NCI-H2029 (cell line): ENCODE data around the gene TMEM235.

Experiments used
- DNase-seq: peaks from one replicate; lab custom pipeline; 2025; lab: John Stamatoyannopoulos, UW

The TMEM235 gene

GRCh38 chr17:78230996-78231935, at the start of gene TMEM235:
TSS of gene TMEM235 (plus strand) at chr17:78231631. CDS start at chr17:78232024, 393 bp downstream.
- DNase-seq, result no peak

DNA sequence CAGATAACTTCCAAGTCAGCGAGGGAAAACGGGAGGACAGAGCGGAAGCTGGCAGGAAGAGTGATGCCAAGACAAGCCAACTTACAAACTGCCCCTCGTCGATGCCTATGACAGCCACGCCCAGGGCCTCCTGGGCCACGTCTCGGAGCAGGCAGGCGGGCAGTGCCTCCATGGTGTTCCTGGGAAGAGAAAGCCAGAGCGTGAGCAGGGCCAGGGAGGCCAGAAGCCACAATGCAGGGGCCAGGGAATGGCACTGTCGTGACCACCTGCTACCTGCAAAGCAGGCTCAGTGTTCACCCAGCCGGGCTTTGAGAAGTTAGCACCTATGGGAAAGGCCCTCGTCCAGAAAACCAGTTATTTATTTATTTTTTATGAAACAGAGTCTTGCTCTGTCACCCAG, 48.9 kb upstream of the TMEM235 start:
- DNase-seq, result no peak

GRCh38 chr17:78183916-78184315, 47.5 kb upstream of the TMEM235 start:
- no peak for DNase-seq

- DNase-seq, result no peak
Observed at GRCh38 chr17:78184351-78184750, 47.1 kb upstream of the TMEM235 start.

- no peak for DNase-seq
Observed at GRCh38 chr17:78184868-78185267, 46.6 kb upstream of the TMEM235 start.

GRCh38 chr17:78185981-78186691, 45.3 kb upstream of the TMEM235 start:
- no peak for DNase-seq

- DNase-seq, result peak; percentile 94
Observed at GRCh38 chr17:78186692-78187595, 44.5 kb upstream of the TMEM235 start, which contains the start of the genes AFMID and TK1. TSS of gene AFMID (plus strand) at chr17:78187362. CDS start at chr17:78187371, 9 bp downstream. TSS of gene TK1 (minus strand) at chr17:78187052. CDS start at chr17:78186994, 58 bp downstream.

DNA sequence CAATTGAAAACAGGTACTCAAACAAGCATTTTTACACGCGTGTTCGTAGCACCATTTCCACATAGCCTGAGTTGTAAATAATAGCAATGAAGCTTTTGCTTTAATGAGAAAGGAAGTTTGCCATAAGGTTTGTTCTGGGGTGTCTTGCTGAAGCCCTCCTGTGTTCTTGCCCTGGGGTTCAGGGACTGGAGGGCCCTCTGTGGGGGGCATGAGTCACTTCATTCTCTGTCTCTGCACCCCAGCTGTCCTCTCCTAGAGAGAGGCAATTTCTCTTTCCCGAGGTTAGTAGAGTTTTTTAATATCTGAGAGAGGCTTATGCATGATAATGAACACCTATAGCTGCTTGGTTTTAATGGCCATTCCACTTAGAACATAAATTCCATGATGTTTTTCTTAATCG, 34.7 kb upstream of the TMEM235 start:
- no peak for DNase-seq

GRCh38 chr17:78197147-78197832, 34.1 kb upstream of the TMEM235 start:
- no peak for DNase-seq

GRCh38 chr17:78200451-78200850, 31.0 kb upstream of the TMEM235 start:
- no peak for DNase-seq

- no peak for DNase-seq
Observed at GRCh38 chr17:78202666-78203065, 28.8 kb upstream of the TMEM235 start.

DNA sequence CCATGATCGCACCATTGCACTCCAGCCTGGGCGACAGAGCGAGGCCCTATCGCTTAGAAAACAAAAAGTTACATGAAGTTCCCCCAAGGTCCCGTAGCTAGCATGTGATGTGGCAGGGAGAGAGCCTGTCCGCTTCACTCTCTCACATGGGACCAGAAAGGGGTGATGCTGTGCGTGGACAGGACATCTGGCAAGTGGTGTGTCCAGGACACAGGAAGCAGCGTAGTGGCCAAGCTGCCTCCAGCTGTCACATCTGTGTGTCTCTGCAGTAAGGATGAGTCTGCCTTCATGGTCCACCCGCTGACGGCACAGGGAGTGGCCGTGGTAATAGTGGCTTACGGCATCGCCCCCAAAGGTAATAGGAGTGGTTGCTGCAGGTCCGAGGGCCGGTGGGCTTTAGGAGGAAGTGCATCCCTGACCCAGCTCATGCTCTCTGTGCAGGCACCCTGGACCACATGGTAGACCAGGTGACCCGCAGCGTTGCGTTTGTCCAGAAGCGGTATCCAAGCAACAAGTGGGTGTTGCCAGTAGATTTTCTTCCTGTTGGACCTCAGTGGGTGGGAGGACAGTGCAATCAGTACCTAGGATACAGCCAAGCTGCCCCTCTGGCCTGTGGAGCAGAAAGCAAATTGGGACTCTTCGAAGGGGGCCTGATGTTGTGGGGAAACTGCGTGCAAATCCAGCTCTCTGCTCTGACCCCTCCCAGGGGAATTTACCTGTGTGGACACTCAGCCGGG, 26.9 kb upstream of the TMEM235 start:
- no peak for DNase-seq

DNA sequence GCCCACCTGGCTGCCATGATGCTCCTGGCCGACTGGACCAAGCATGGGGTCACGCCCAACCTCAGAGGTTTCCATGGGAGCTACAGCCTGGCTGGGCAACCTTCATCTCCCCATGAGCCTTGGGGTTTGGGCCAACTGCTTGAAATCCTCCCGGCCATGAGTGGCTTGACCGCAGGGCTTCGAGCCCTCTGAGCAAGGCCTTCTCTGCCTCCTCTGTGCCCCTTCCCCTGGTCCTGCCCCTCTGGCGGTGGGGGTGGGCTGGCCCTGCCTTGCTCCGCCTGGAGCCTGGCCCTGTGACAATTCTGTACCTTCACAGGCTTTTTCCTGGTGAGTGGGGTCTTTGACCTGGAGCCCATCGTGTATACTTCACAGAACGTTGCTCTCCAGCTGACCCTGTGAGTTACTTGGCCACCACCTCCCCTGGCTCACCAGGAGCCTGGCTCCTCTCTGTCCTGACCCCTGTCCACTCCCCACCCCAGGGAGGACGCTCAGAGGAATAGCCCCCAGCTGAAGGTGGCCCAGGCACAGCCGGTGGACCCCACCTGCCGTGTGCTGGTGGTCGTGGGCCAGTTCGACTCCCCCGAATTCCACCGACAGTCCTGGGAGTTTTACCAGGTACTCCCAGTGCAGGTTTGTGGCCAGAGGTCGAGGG, 26.2 kb upstream of the TMEM235 start:
- DNase-seq, result no peak

DNA sequence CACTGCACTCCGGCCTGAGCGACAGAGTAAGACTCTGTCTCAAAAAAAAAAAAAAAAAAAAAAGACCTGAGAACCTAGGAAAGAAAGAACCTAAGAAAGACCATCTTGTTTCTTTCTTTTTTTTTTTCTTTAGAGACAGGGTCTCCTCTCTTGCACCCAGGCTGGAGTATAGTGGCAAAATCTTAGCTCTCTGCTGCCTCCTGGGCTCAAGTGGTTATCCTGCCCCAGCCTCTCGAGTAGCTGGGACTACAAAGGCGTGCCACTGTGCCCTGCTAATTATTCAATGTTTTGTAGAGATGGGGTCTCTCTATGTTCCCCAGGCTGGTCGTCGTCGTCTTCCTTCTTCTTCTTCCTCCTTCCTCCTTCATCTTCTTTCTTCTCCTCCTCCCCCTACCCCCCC, 25.1 kb upstream of the TMEM235 start:
- no peak for DNase-seq

GRCh38 chr17:78208486-78208885, 22.9 kb upstream of the TMEM235 start:
- DNase-seq, result no peak

DNA sequence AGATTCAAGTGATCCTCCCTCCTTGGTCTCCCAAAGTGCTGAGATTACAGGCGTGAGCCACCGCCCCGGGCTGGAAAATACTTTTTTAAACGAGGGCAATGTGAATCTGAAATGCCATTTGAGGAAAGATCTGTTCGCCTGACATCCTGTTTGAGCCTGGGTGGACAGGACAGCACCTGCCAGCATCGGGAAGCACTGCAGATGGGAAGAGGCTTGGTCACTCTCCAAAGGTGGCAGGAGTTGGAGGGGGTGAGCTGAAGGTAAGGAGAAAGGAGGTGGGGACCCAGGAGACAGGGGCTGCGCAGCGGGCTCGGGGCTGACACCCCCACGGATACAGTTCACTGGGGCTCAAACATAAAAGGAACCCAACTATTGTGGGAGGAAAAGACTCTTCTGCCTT, 21.3 kb upstream of the TMEM235 start:
- DNase-seq, result no peak

GRCh38 chr17:78211032-78211431, 20.4 kb upstream of the TMEM235 start:
- DNase-seq, result no peak

DNA sequence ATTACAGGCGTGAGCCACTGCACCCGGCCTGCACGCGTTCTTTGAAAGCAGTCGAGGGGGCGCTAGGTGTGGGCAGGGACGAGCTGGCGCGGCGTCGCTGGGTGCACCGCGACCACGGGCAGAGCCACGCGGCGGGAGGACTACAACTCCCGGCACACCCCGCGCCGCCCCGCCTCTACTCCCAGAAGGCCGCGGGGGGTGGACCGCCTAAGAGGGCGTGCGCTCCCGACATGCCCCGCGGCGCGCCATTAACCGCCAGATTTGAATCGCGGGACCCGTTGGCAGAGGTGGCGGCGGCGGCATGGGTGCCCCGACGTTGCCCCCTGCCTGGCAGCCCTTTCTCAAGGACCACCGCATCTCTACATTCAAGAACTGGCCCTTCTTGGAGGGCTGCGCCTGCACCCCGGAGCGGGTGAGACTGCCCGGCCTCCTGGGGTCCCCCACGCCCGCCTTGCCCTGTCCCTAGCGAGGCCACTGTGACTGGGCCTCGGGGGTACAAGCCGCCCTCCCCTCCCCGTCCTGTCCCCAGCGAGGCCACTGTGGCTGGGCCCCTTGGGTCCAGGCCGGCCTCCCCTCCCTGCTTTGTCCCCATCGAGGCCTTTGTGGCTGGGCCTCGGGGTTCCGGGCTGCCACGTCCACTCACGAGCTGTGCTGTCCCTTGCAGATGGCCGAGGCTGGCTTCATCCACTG, 17.3 kb upstream of the TMEM235 start, which contains the start of gene BIRC5:
TSS of gene BIRC5 (plus strand) at position 238 of the 690 bp plus-strand sequence. CDS start at position 302, 64 bp downstream.
- peak; percentile 83 for DNase-seq

DNA sequence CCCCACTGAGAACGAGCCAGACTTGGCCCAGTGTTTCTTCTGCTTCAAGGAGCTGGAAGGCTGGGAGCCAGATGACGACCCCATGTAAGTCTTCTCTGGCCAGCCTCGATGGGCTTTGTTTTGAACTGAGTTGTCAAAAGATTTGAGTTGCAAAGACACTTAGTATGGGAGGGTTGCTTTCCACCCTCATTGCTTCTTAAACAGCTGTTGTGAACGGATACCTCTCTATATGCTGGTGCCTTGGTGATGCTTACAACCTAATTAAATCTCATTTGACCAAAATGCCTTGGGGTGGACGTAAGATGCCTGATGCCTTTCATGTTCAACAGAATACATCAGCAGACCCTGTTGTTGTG, 16.7 kb upstream of the TMEM235 start:
- DNase-seq, result no peak
